CD4-positive, alpha-beta T cell treated with Interleukin-1 beta for 1 hour (primary cell): ENCODE results near the gene SND1.

ENCODE experiments used
- DNase-seq, 2 donors: peaks; one replicate each; pipeline ENCODE4 v3.0.0-alpha.2; 2020 to 2022

SND1 gene

GRCh38 chr7:127807829-127808228 lies 155.8 kb downstream of the SND1 start:
- no peak for DNase-seq

DNA sequence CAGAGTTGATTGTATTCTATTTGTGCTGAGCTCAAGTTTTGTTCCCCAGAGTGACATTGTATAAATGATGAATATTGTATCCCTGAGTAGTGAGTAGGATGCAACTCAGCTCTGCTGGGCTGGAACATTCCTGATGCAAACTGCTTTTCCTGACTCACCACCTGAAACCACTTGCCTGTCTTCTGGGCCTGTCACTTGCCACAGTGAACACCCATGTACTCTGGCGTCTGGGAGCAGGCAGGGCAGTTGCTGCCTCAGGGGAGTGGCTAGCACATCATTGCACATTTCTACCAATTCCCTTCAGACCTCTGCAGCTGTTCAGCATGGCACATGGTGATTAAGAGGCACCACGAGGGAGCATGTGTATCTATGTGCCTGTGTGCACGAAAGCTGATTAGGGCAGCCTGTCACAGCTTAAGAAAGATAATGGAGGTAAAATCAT lies 157.3 kb downstream of the SND1 start:
- DNase-seq: no peak

GRCh38 chr7:127810113-127810512 lies 158.1 kb downstream of the SND1 start:
- DNase-seq: no peak

- no peak for DNase-seq
These were observed 159.0 kb downstream of the SND1 start for GRCh38 chr7:127810696-127811660.

- no peak for DNase-seq
These were observed 160.5 kb downstream of the SND1 start for GRCh38 chr7:127812540-127812939.

GRCh38 chr7:127813991-127814541 lies 162.1 kb downstream of the SND1 start:
- DNase-seq: no peak

DNA sequence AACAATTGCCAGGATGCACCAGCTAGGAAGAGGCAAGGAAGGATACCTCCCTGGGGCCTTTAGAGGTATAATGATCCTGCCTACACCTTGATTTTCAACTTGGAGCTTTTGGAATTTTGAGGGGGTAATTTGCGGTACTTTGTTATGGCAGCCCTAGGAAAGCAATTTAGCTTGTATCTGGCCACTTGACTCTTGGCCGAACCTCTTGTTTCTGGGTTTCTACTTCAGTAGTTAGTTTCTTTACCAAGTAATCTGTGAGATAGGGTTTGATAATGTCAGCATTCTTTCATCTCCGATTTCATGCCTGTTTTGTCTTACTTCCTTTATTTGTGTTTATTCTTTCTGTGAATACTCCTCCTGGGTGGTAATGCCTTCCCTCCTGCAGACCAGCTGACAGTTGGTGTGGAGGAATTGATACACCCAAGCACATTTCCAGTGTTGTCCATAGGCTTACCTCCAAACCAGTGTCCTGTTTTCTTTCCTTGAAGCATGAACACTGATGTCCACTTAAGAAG lies 163.7 kb downstream of the SND1 start:
- DNase-seq: no peak

DNA sequence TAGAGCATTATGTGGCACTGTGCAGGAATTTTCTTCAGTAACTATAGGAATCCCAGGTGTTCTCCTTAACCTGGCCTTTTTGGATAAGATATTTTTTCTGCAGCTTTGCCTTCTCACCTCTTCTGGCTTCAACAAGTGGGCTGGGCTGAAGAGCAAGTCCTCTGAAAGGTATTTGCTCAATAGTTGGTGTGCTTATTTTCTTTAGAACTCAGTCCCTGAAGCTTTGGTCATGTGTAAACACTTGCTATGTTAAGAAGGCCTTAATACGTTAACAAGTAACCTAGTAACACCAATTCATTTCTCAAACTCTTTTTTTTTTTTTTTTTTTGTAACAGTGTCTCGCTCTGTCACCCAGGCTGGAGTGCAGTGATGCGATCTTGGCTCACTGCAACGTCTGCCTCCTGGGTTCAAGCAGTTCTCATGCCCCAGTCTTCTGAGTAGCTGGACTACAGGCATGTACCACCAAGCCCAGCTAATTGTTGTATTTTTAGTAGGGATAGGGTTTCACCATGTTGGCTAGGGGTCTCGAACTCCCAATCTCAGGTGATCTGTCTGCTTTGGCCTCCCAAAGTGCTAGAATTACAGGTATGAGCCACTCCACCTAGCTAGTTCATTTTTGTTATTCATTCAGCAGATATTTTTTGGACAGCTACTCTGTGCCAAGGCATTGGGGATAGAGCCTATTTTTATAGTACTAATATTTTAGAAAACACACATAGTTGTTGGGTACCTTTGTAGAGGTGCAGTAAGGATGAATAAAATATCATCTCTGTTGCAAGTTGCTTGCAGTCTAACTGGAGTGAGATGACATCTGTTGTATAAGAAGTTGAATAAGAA lies 164.6 kb downstream of the SND1 start:
- no peak for DNase-seq

GRCh38 chr7:127817466-127817865 lies 165.5 kb downstream of the SND1 start:
- no peak for DNase-seq

DNA sequence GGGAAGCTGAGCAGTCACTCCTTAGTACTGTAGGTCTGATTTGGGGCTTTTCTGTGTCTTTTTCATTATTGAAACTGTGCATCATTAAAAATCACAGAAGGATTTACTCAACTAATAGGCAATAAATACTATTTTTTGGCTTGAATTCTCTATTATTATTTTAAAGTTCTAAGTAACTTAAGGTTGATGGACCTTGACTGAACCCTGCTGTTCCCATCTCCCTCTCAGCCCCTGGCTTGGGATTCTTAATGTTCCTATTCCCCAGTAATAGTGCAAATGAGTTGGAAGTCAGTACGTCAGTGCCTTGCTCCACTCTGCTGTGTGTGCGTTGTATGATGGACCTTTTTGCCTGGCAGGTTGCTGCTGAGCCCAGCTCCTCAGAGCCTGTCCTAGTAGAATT lies 166.3 kb downstream of the SND1 start:
- no peak for DNase-seq

- no peak for DNase-seq
These were observed 168.2 kb downstream of the SND1 start for GRCh38 chr7:127819975-127820731.

DNA sequence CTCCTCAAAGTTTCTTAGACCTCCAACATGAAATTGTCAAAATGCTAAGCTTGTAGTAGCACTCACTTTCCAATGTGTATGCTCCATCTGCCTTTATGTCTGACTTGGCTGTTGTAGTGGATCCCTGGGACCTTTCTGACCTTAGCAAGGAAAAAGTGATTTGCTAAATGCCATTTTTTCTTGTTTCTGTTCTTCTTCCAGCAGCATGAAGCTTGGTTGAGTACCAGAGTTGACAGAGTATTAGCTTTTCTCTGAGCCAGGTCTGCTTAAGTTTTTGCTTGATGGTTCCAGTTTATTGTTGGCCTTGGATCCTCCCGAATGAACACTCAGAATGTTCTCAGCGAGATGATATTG lies 168.7 kb downstream of the SND1 start:
- no peak for DNase-seq

DNA sequence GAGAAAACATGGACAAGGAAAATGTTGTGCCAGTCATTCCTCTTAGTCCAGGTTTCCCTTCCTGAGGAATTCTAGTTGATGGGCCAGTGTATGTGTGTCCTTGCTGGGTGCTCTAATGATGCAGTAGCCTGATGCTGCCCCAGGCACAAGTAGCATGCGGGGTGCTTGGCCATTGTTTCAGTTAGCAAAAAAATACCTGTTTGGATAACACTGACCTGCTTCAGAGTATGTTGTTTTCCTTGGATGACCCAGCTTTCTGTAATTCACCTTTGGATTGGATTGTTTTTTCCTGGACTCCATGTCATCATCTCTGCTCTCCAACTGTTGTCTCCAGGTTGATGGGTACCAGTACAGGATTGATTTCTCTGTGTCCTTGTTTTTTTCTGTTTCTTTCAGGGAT lies 169.2 kb downstream of the SND1 start:
- DNase-seq: no peak

GRCh38 chr7:127822822-127823508 lies 171.0 kb downstream of the SND1 start:
- no peak for DNase-seq

DNA sequence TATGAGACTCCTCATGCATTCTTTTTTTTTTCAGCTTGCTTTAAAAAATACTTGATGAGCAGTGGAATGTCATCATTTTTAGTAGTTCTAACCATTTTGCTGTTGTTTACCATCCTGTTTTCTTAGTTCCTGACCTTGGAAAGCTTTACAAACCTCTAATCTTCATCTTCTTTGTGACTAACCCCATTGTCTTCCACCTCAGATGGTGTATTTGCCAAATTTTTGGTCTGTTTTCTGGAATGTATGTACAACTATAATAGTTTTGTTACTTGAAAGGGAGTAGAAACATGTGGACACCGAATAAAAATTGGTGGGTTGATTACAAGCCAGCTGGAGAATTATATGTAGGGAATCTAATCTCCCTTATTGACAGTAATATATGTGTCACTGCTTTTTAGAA lies 172.7 kb downstream of the SND1 start:
- DNase-seq: no peak

DNA sequence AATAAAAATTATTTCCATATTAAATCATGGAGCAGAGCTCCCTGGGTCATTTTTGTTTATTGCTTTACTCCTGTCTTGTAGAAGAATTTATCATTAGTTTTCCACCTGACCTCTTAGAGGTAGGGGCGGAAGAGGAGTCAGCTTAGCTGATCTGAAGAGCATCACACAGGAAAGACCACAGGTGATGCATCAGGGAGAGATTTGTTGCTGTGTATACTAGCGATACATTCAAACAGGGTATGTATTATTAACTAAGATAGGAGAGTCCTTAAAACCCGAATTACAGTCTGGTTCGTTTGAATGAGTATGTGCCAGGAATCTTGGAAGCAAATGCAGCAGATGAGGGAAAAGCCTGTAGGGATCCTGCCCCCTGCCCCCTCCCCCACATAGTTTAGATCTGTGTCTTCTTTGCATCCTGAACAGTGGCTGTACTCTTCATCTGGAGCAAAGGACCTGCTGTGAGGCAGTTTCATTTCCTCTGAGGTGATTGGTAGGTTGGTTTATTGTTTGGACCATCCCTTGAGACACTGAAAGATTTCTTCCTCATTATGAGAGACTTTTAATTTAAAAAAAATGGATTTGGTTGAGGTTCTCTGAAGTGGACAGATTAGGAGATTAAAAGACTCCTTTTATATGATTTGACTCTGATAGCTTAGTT lies 177.0 kb downstream of the SND1 start:
- DNase-seq: no peak

DNA sequence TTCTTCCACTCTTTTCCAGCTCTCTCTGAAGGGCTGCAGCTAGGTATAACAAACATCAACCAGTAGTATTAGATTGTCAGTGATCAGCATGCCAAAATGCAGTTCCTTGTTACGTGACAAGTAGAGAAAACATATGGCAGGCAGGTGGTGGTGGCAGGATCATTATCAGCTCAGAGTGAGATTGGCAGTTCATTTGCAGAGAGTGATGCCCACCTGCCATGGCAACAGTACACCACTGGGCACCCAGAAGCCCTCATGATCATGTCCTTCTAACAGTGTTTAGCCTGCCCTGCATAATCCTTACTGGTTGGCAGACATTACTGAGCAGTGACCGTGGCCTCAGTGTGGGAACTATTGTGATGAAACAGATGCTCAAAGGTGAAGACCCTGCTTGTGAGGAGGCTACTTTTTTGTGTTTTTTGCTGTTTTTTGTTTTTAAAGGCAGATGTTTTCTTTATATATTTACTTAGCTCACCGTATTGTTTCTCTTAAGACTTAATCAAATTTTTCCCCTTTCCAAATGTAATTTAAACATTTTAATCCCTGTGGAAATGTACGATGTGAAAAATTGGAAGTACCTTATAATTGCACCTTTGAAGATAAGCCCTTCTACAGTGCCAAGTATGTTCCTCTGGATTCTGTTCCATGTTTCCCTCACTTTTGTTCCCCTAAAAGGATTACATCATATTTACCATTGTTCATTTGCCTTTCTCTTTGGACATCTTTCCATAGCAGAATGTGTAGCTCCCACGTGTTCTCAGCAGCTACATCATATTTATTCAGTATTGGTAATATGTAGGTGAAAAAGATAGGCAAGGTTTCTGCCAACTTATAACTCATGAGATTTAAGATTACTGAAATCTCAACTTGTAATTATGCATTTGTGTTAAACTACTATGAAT lies 179.6 kb downstream of the SND1 start:
- DNase-seq: no peak

DNA sequence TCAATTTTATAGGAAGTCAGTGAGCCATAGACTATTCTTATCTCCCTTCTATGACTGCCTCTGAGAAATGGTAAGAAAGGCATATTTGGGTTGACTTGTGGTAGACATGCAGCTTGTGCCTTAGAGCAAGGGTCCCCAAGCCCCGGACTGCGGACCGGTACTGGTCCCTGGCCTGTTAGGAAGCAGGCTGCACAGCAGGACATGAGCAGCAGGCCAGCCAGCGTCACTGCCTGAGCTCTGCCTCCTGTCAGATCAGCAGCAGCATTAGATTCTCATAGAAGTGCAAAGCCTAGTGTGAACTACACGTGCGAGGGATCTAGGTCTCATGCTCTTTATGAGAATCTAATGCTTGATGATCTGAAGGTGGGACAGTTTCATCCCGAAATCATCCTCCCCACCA lies 180.6 kb downstream of the SND1 start:
- no peak for DNase-seq

DNA sequence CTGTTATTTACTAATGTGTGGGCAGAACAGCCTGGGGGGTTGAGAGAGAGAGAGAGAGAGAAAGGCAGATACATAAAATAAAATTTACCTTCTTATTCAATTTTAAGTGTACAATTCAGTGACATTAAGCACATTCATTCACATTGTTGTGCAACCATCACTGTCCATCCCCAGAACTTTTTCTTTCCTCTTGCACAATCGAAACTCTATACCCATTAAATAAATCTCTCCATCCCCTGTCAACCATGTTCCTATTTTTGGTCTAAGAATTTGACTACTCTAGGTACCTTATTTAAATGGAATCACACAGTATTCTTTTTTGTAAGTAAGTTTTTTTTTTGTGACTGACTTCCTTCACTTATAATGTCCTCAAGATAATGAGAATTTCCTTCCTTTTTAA lies 181.6 kb downstream of the SND1 start:
- no peak for DNase-seq

DNA sequence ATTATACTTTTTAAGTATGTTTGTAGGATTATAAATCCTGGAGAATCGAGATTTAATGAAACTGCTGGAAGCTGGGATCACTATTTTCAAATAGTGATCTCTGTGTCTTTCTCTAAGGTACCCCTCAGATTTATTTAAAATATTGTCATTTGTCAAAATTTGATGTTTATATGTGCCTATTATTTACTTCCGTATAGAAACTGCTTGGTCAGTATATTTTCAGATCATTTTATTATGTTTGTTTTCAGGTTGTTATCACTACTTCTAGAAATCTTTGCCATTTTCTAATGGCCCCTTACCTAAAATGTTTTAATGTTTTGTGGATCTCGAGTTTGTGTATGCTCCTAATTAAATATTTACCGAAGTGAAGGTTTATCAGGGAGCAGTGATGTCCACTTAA lies 183.7 kb downstream of the SND1 start:
- DNase-seq: no peak
